ENCODE results near the gene STRADA. TPM values are rescaled to one million over a fixed set of nuclear protein-coding genes. Genes with fewer than 3 reads are reported as not detected.

The STRADA gene
- total RNA-seq, 2 donors from 2014 or later: 71.7 to 77.7 TPM

- DNase-seq (no peak), ATAC-seq (replicated peaks in 1 of 2) (no peak)
- Mint-ChIP-seq H3K4me3 (peak overlapping the region; percentile 93 to 96), H3K4me1 (ENCODE audit: low read depth) (peaks cover 63% of the 10 kb centered on the region), H3K27ac (peak overlapping the region; percentile 43), H3K27me3 (ENCODE audit: low read depth) (no peaks in the 10 kb centered on the region), H3K9me3 (no peaks in the 10 kb centered on the region), H3K36me3 (ENCODE audit: insufficient read depth in 2 of 2) (peaks cover 3 to 5% of the 10 kb centered on the region in 2 donors)
These were observed 38.6 kb downstream of the STRADA start for GRCh38 chr17:63703029-63703428.

- no peak for ATAC-seq (replicated peaks in 1 of 2)
- peak overlapping the region; percentile 93 to 96 for H3K4me3 Mint-ChIP-seq
- DNase-seq: no peak
- H3K36me3 Mint-ChIP-seq (ENCODE audit: insufficient read depth in 2 of 2): peaks cover 6 to 8% of the 10 kb centered on the region in 2 donors
- no peaks in the 10 kb centered on the region for H3K27me3 Mint-ChIP-seq (ENCODE audit: low read depth)
- H3K4me1 Mint-ChIP-seq (ENCODE audit: low read depth): peaks cover 63% of the 10 kb centered on the region
- H3K9me3 Mint-ChIP-seq: no peaks in the 10 kb centered on the region
- peak overlapping the region; percentile 43 for H3K27ac Mint-ChIP-seq
These were observed 38.9 kb downstream of the STRADA start for GRCh38 chr17:63702721-63703015.

- peak overlapping the region; percentile 93 to 96 for H3K4me3 Mint-ChIP-seq
- H3K27ac Mint-ChIP-seq: peak overlapping the region; percentile 96
- H3K36me3 Mint-ChIP-seq (ENCODE audit: insufficient read depth in 2 of 2): peaks cover 8% of the 10 kb centered on the region in 2 donors
- ATAC-seq (replicated peaks in 1 of 2): peak; percentile 16 to 22
- H3K27me3 Mint-ChIP-seq (ENCODE audit: low read depth): no peaks in the 10 kb centered on the region
- peaks cover 66% of the 10 kb centered on the region for H3K4me1 Mint-ChIP-seq (ENCODE audit: low read depth)
- DNase-seq: peak; percentile 73 to 81
- H3K9me3 Mint-ChIP-seq: no peaks in the 10 kb centered on the region
These were observed 39.5 kb downstream of the STRADA start for GRCh38 chr17:63701868-63702720.

GRCh38 chr17:63701456-63701820 lies 40.2 kb downstream of the STRADA start:
- H3K4me3 Mint-ChIP-seq: peak overlapping the region; percentile 93 to 96
- peak overlapping the region; percentile 96 for H3K27ac Mint-ChIP-seq
- H3K36me3 Mint-ChIP-seq (ENCODE audit: insufficient read depth in 2 of 2): peaks cover 8% of the 10 kb centered on the region in 2 donors
- no peak for DNase-seq
- peaks cover 66% of the 10 kb centered on the region for H3K4me1 Mint-ChIP-seq (ENCODE audit: low read depth)
- H3K27me3 Mint-ChIP-seq (ENCODE audit: low read depth): no peaks in the 10 kb centered on the region
- H3K9me3 Mint-ChIP-seq: no peaks in the 10 kb centered on the region
- ATAC-seq (replicated peaks in 1 of 2): no peak

- peak; percentile 66 to 70 for DNase-seq
- Mint-ChIP-seq H3K27ac (peak overlapping the region; percentile 96), H3K4me1 (ENCODE audit: low read depth) (peaks cover 66% of the 10 kb centered on the region), H3K4me3 (peak overlapping the region; percentile 93 to 96), H3K27me3 (ENCODE audit: low read depth) (no peaks in the 10 kb centered on the region), H3K9me3 (no peaks in the 10 kb centered on the region), H3K36me3 (ENCODE audit: insufficient read depth in 2 of 2) (peaks cover 7 to 8% of the 10 kb centered on the region in 2 donors)
- peak; percentile 12 to 15 for ATAC-seq (replicated peaks in 1 of 2)
These were observed 40.8 kb downstream of the STRADA start for GRCh38 chr17:63700528-63701455.

GRCh38 chr17:63699638-63700527 lies 41.7 kb downstream of the STRADA start, which contains the start of gene LIMD2:
Gene LIMD2, minus strand, starts transcription at chr17:63700125. Its CDS starts 827 bp downstream, at chr17:63699298.
- ATAC-seq (replicated peaks in 1 of 2): peak; percentile 27 to 36
- Mint-ChIP-seq H3K27me3 (ENCODE audit: low read depth) (no peaks in the 10 kb centered on the region), H3K4me1 (ENCODE audit: low read depth) (peaks cover 66% of the 10 kb centered on the region), H3K36me3 (ENCODE audit: insufficient read depth in 2 of 2) (peaks cover 7 to 8% of the 10 kb centered on the region in 2 donors), H3K27ac (peak within 1 kb of the TSS; percentile 96), H3K9me3 (no peaks in the 10 kb centered on the region), H3K4me3 (peak within 1 kb of the TSS; percentile 96 to 97)
- peak; percentile 82 to 85 for DNase-seq

GRCh38 chr17:63698886-63699637 lies 42.5 kb downstream of the STRADA start:
- ATAC-seq (replicated peaks in 1 of 2) (peak; percentile 26), DNase-seq (peak; percentile 81 to 86)
- no peaks in the 10 kb centered on the region for H3K27me3 Mint-ChIP-seq (ENCODE audit: low read depth)
- peaks cover 73% of the 10 kb centered on the region for H3K4me1 Mint-ChIP-seq (ENCODE audit: low read depth)
- H3K36me3 Mint-ChIP-seq (ENCODE audit: insufficient read depth in 2 of 2): peaks cover 7 to 8% of the 10 kb centered on the region in 2 donors
- no peaks in the 10 kb centered on the region for H3K9me3 Mint-ChIP-seq
- peak overlapping the region; percentile 89 to 97 for H3K4me3 Mint-ChIP-seq
- H3K27ac Mint-ChIP-seq: peak overlapping the region; percentile 79

- Mint-ChIP-seq H3K9me3 (no peaks in the 10 kb centered on the region), H3K4me1 (ENCODE audit: low read depth) (peaks cover 71% of the 10 kb centered on the region), H3K27me3 (ENCODE audit: low read depth) (no peaks in the 10 kb centered on the region), H3K36me3 (ENCODE audit: insufficient read depth in 2 of 2) (peaks cover 3 to 8% of the 10 kb centered on the region in 2 donors), H3K4me3 (peak overlapping the region; percentile 89 to 97), H3K27ac (peak overlapping the region; percentile 79)
- peak; percentile 45 to 49 for DNase-seq
- no peak for ATAC-seq (replicated peaks in 1 of 2)
These were observed 43.2 kb downstream of the STRADA start for GRCh38 chr17:63698381-63698885.

GRCh38 chr17:63697341-63698286 lies 44.0 kb downstream of the STRADA start:
- peak overlapping the region; percentile 89 to 97 for H3K4me3 Mint-ChIP-seq
- H3K9me3 Mint-ChIP-seq: no peaks in the 10 kb centered on the region
- ATAC-seq (replicated peaks in 1 of 2) (peak; percentile 38 to 51), DNase-seq (peak; percentile 85 to 89)
- H3K4me1 Mint-ChIP-seq (ENCODE audit: low read depth): peaks cover 63% of the 10 kb centered on the region
- no peaks in the 10 kb centered on the region for H3K27me3 Mint-ChIP-seq (ENCODE audit: low read depth)
- H3K36me3 Mint-ChIP-seq (ENCODE audit: insufficient read depth in 2 of 2): peaks cover 3 to 8% of the 10 kb centered on the region in 2 donors
- H3K27ac Mint-ChIP-seq: peak overlapping the region; percentile 87

- peak overlapping the region; percentile 87 for H3K27ac Mint-ChIP-seq
- H3K4me3 Mint-ChIP-seq: peak overlapping the region; percentile 89 to 97
- H3K36me3 Mint-ChIP-seq (ENCODE audit: insufficient read depth in 2 of 2): peaks cover 3 to 7% of the 10 kb centered on the region in 2 donors
- ATAC-seq (replicated peaks in 1 of 2) (no peak), DNase-seq (peak; percentile 45 to 51)
- H3K4me1 Mint-ChIP-seq (ENCODE audit: low read depth): peaks cover 51% of the 10 kb centered on the region
- H3K27me3 Mint-ChIP-seq (ENCODE audit: low read depth): no peaks in the 10 kb centered on the region
- no peaks in the 10 kb centered on the region for H3K9me3 Mint-ChIP-seq
These were observed 45.1 kb downstream of the STRADA start for GRCh38 chr17:63696381-63696961.

Measured in activated T-cell treated with anti-CD3 and anti-CD28 coated beads, Interleukin-2, amount 50 U/mL, for 72 hours (primary cell).